OCI-LY3 (cell line): ENCODE measurements around the gene CADM2.

Source experiments
- H2AFZ ChIP-seq: fragments of 200-600, 300-600 bp; shearing (Covaris generic); 2 replicates; pipeline ENCODE4 v1.6.0; 2014; ENCODE audit warnings: antibody characterized with exemption, low read depth, low read length
- H3K27ac ChIP-seq: fragments of 200-600, 300-600 bp; sonication (generic); 2 replicates; pipeline ENCODE4 v1.5.1; 2014; ENCODE audit warnings: mild to moderate bottlenecking, low read length, moderate library complexity, mixed read lengths
- H3K27me3 ChIP-seq: fragments of 200-600, 300-600 bp; sonication (generic); 2 replicates; pipeline ENCODE4 v1.6.1; 2014; ENCODE audit warnings: low read depth, low read length, mixed read lengths
- H3K36me3 ChIP-seq: fragments of 200-600, 300-600 bp; sonication (generic); replicated peaks from 2 replicates; pipeline ENCODE3; 2014; ENCODE audit warnings: low read depth, low read length, mixed read lengths
- H3K4me1 ChIP-seq: fragments of 300-600, 200-600 bp; sonication (generic); 2 replicates; pipeline ENCODE4 v1.6.1; 2014; ENCODE audit warnings: low read length, mixed read lengths
- H3K4me2 ChIP-seq: fragments of 200-600, 300-600 bp; sonication (generic); 2 replicates; pipeline ENCODE4 v1.6.1; 2014; ENCODE audit warnings: low read length, mixed read lengths
- H3K4me3 ChIP-seq: fragments of 300-600, 200-600 bp; sonication (generic); 2 replicates; pipeline ENCODE4 v1.5.1; 2014; ENCODE audit warnings: antibody characterized with exemption, mild to moderate bottlenecking, low read length, moderate library complexity
- H3K79me2 ChIP-seq: fragments of 300-600, 200-600 bp; shearing (Covaris generic); 2 replicates; pipeline ENCODE4 v1.6.1; 2014; ENCODE audit warnings: mild to moderate bottlenecking, low read length, mixed read lengths
- H3K9ac ChIP-seq: fragments of 300-600, 200-600 bp; shearing (Covaris generic); 2 replicates; pipeline ENCODE4 v1.6.0; 2014; ENCODE audit warnings: mild to moderate bottlenecking, low read length, moderate library complexity
- H3K9me3 ChIP-seq: fragments of 200-600, 300-600 bp; shearing (Covaris generic); 2 replicates; pipeline ENCODE4 v1.6.1; 2014; ENCODE audit warnings: low read length, mixed read lengths; ENCODE audit not compliant: insufficient read depth
- H4K20me1 ChIP-seq: fragments of 200-600, 300-600 bp; sonication (generic); 2 replicates; pipeline ENCODE4 v1.6.1; 2016; ENCODE audit warnings: low read length, mixed read lengths; ENCODE audit not compliant: insufficient read depth
- EZH2phosphoT487 ChIP-seq: fragments of 200-600 bp; shearing (Covaris generic); IDR thresholded peaks from 2 replicates; pipeline ENCODE4 v1.6.1; 2018; ENCODE audit warnings: antibody characterized with exemption, mixed run types, low read depth
- TF ChIP-seq, protein P1 (sequence below): fragments of 200-600, 300-600 bp; sonication (generic); IDR thresholded peaks from 2 replicates; pipeline ENCODE4 v1.5.1; 2014; ENCODE audit warnings: antibody characterized with exemption, low read length, low read depth

The CADM2 gene

GRCh38 chr3:85567071-85567676, 608.4 kb downstream of the CADM2 start:
- no peak overlapping the region for H3K9ac ChIP-seq
- TF ChIP-seq, protein P1, sequence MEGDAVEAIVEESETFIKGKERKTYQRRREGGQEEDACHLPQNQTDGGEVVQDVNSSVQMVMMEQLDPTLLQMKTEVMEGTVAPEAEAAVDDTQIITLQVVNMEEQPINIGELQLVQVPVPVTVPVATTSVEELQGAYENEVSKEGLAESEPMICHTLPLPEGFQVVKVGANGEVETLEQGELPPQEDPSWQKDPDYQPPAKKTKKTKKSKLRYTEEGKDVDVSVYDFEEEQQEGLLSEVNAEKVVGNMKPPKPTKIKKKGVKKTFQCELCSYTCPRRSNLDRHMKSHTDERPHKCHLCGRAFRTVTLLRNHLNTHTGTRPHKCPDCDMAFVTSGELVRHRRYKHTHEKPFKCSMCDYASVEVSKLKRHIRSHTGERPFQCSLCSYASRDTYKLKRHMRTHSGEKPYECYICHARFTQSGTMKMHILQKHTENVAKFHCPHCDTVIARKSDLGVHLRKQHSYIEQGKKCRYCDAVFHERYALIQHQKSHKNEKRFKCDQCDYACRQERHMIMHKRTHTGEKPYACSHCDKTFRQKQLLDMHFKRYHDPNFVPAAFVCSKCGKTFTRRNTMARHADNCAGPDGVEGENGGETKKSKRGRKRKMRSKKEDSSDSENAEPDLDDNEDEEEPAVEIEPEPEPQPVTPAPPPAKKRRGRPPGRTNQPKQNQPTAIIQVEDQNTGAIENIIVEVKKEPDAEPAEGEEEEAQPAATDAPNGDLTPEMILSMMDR, result peak; percentile 95
- TF ChIP-seq EZH2phosphoT487, result no peak
- H3K79me2 ChIP-seq, result no peaks in the 10 kb centered on the region
- H4K20me1 ChIP-seq, result no peaks in the 10 kb centered on the region
- peaks cover 10% of the 10 kb centered on the region for H3K4me1 ChIP-seq
- no peaks in the 10 kb centered on the region for H3K27me3 ChIP-seq
- H3K36me3 ChIP-seq, result no peaks in the 10 kb centered on the region
- H3K27ac ChIP-seq, result no peak overlapping the region
- no peaks in the 10 kb centered on the region for H3K9me3 ChIP-seq
- no peak overlapping the region for H3K4me3 ChIP-seq
- H3K4me2 ChIP-seq, result peak overlapping the region; percentile 28
- H2AFZ ChIP-seq, result peak overlapping the region; percentile 60; the same call in 1 of the 2 replicates

- no peaks in the 10 kb centered on the region for H3K79me2 ChIP-seq
- H3K4me1 ChIP-seq, result peaks cover 14% of the 10 kb centered on the region
- no peak overlapping the region for H3K4me3 ChIP-seq
- H3K4me2 ChIP-seq, result peak overlapping the region; percentile 4; the same call in 1 of the 2 replicates
- no peaks in the 10 kb centered on the region for H3K9me3 ChIP-seq
- H3K9ac ChIP-seq, result no peak overlapping the region
- H2AFZ ChIP-seq, result no peak overlapping the region
- no peaks in the 10 kb centered on the region for H3K27me3 ChIP-seq
- no peak overlapping the region for H3K27ac ChIP-seq
- H3K36me3 ChIP-seq, result no peaks in the 10 kb centered on the region
- no peak for TF ChIP-seq EZH2phosphoT487
- TF ChIP-seq, protein P1, result no peak
- H4K20me1 ChIP-seq, result no peaks in the 10 kb centered on the region
These were observed 612.0 kb downstream of the CADM2 start for GRCh38 chr3:85570819-85571218.

DNA sequence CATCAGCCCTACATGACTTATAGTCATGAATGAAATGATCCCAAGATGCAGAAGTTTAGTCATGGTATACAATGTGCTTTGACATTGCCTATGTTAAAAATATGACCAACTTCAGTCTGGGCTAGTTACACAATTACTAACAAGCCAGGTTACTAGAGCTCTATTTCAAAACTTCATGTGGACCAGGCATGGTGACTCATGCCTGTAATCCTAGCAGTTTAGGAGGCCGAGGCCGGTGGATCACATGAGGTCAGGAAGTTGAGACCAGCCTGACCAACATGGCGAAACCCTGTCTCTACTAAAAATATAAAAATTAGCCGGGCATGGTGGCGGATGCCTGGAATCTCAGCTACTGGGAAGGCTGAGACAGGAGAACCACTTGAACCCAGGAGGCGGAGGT, 613.0 kb downstream of the CADM2 start:
- H3K4me2 ChIP-seq, result no peak overlapping the region
- no peak for TF ChIP-seq EZH2phosphoT487
- TF ChIP-seq, protein P1, result no peak
- H3K79me2 ChIP-seq, result no peaks in the 10 kb centered on the region
- no peak overlapping the region for H3K27ac ChIP-seq
- no peak overlapping the region for H2AFZ ChIP-seq
- peaks cover 15% of the 10 kb centered on the region for H3K4me1 ChIP-seq
- no peaks in the 10 kb centered on the region for H3K36me3 ChIP-seq
- no peaks in the 10 kb centered on the region for H3K27me3 ChIP-seq
- no peak overlapping the region for H3K9ac ChIP-seq
- no peaks in the 10 kb centered on the region for H4K20me1 ChIP-seq
- no peak overlapping the region for H3K4me3 ChIP-seq
- H3K9me3 ChIP-seq, result no peaks in the 10 kb centered on the region

DNA sequence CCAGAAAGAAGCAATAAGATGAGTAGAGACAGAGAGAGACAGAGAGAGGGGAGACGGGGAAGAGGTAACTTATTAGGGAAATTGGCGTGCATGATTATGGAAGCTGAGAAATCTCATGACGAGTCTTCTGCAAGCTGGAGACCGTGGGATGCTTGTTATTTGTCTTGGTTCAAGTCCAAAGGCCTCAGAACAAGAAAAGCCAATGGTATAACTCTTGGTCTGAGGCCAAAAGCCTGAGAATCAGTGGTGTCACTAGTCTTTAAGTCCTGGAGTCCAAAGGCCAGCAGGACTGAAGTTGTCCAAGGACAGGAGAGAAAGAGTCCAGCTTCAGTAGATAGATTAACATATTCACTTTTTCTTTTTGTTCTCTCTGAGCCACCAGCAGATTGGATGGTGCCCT, 613.6 kb downstream of the CADM2 start:
- Histone ChIP-seq H3K4me3 (no peak overlapping the region), H3K9me3 (no peaks in the 10 kb centered on the region), H4K20me1 (no peaks in the 10 kb centered on the region), H3K27ac (no peak overlapping the region), H3K79me2 (no peaks in the 10 kb centered on the region), H3K27me3 (no peaks in the 10 kb centered on the region), H3K36me3 (no peaks in the 10 kb centered on the region), H3K4me2 (no peak overlapping the region), H3K4me1 (peaks cover 15% of the 10 kb centered on the region), H3K9ac (no peak overlapping the region), H2AFZ (no peak overlapping the region)
- no peak for TF ChIP-seq EZH2phosphoT487
- TF ChIP-seq, protein P1, result no peak
